GM21723 (cell line): Measurements from ENCODE around the gene DOCK3.
"Not testable (repeated sequence)": the region's sequence is repeated elsewhere in the genome, so short reads cannot be mapped to it uniquely, and the experiment has no call there.

Experiments
- ATAC-seq: cut with Tn5 transposase; IDR thresholded peaks from one replicate; pipeline ENCODE4 v1.9.1; 2021; ENCODE audit warnings: mild to moderate bottlenecking, moderate library complexity; ENCODE audit not compliant: unreplicated experiment

The DOCK3 gene

DNA sequence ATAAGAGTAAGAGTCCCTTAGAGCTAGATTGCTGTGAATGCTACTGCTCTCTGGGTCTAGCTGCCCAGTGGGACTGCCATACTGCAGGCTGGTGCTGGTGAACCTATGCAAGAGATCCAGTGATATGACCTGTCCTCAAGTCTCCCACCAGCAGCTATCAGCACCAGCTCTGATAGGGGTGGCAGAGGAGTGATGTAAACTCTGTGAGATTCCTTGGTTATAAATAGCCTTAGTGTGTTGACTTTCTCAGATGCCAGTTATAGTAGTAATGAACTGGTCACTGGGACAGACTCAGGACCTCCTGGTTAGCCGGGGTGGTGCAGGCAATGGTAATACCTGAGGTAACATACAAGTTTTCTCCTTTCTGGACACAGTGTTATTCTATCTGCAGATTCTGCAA, 515.5 kb downstream of the DOCK3 start:
- ATAC-seq: no peak

GRCh38 chr3:51190827-51191226, 516.1 kb downstream of the DOCK3 start:
- no peak for ATAC-seq

DNA sequence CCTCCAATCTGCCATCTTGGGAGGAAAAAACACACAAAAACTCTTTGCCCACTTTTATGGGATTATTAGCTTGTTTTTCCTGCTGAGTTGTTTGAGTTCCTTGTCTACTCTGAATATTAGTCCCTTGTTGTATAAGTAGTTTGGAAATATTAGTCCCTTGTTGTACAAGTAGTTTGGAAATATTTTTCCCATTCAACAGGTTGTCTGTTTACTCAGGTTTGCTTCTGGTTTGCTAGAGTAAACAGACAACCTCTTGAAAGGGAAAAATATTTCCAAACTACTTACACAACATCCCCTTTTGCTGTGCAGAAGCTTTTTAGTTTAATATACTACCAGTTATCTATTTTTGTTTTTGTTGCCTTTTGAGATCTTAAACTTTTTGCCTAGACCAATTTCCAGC, 517.0 kb downstream of the DOCK3 start:
- no peak for ATAC-seq

DNA sequence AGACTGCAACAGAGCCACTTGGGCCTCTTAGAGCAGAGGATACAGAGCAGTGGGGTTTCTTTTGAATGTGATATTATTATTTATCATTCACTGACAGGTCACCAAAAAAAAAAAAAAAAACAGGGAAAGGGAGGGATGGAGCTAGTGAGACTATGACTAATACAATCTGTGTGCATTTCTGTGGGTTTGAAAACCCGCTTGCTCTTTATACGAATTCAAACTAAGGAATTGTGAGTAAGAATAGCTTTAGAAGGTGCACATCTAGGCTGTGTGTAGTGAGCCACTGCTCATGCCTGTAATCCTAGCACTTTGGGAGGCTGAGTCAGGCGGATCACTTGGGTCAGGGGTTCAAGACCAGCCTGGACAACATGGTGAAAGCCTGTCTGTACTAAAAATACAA, 523.8 kb downstream of the DOCK3 start:
- ATAC-seq: no peak

DNA sequence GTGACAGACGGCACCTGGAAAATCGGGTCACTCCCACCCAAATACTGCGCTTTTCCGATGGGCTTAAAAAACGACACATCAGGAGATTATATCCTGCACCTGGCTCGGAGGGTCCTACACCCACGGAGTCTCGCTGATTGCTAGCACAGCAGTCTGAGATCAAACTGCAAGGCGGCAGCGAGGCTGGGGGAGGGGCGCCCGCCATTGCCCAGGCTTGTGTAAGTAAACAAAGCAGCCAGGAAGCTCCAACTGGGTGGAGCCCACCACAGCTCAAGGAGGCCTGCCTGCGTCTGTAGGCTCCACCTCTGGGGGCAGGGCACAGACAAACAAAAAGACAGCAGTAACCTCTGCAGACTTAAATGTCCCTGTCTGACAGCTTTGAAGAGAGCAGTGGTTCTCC, 524.6 kb downstream of the DOCK3 start:
- ATAC-seq: not testable (repeated sequence)

DNA sequence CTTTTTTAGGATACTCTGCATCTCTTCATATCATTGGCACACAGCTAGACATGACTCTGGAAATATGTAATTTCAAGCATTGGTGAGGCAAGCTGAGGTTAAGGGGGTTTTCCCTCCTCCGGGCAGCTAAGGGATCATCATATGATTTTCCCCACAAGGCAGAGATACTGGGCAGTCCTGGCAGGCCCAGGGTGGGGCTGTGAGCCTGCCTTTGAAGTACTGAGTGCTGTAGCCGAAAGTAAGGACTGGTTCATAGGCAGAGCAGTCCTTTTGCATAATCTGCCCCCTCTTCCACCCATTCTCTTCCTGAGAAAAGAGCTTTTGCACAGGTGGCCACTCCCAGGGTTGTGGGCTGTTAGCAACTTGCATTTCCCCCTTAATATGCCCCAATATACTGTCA, 541.6 kb downstream of the DOCK3 start:
- no peak for ATAC-seq

- ATAC-seq: no peak
Observed at GRCh38 chr3:51221959-51222358, 547.2 kb downstream of the DOCK3 start.

DNA sequence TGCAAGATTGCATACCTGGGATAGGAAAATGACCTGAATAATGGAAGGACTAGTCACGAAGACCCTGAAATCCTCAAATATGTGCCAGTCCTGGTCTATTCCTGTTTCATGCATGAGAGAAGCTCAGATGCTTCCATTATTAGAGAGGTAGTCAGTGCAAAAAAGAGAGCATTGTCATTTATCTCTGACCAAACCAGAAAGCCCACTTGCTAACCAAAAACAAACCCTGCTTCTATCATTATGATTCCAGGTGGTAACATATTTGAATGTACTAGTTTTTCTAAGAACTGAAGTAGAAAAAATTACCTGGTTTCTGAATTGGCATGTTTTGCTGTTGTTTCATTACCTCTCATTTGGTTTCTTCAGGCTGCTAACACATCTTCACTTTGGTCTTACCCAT, 549.6 kb downstream of the DOCK3 start:
- ATAC-seq: no peak

- no peak for ATAC-seq
Observed at GRCh38 chr3:51224843-51225242, 550.1 kb downstream of the DOCK3 start.

DNA sequence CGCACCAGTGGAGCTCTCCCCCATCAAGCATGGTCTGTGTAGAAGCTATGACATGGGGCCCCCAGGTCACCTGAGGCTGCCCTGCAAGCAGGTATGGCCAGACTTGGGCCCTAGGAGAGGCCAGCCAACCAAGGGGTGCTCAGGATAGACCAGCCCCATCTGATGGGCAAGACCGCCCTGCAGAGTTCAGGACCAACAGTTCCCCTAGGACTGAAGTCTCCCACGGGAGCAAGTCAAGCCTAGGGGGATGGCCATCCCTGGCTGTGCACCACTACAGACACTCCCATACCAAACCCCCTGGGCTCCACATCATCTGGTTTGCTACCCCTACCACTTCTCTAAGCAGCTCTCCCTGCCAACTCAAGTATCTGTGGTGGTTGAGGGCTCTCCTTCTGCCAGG, 568.2 kb downstream of the DOCK3 start:
- no peak for ATAC-seq

- no peak for ATAC-seq
Observed at GRCh38 chr3:51243924-51244323, 569.2 kb downstream of the DOCK3 start.

DNA sequence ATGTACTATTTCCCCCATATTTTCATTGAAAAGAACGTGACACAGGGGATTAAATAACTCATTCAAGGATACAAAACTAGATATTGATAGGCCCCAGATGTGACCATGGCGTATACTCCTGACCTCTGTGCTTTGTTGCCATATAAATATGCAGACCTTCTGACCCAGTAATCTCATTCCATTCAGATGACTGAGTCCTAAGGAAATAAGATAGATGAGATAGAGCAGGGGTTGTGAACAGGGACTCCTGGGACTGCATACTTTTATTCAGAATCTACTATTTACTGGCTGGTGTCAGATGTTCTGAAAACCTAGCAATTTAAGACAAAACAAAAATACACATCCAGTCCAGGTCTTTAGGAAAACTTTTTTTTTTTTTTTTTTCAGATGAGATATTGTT, 571.1 kb downstream of the DOCK3 start:
- no peak for ATAC-seq

- ATAC-seq: no peak
Observed at GRCh38 chr3:51257870-51258269, 583.1 kb downstream of the DOCK3 start.

DNA sequence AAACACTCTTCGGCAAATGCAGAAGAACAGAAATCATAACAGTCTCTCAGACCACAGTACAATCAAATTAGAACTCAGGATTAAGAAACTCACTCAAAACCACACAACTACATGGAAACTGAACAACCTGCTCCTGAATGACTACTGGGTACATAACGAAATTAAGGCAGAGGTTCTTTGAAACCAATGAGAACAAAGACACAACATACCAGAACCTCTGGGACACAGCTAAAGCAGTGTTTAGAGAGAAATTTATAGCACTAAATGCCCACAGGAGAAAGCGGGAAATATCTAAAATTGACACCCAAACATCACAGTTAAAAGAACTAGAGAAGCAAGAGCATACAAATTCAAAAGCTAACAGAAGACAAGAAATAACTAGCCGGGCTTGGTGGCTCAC, 589.4 kb downstream of the DOCK3 start:
- not testable (repeated sequence) for ATAC-seq

DNA sequence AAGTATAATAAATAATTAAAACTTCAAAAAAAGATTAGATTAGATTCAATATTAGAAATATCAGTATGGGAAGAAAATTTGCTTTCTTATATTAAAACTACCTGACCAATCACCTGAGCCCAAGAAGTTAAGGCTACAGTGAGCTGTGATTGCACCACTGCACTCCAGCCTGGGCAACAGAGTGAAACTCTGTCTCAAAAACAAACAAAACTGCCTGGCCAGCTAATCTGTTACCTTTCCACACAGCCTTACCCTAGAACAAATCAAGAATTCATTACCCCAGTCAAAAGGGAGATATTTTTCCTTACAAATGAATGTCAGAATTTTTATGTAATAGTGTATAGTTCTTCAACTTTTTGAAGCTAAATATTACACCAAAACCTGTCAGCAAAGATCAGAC, 593.4 kb downstream of the DOCK3 start:
- no peak for ATAC-seq

GRCh38 chr3:51269466-51269865, 594.7 kb downstream of the DOCK3 start:
- ATAC-seq: no peak

- ATAC-seq: no peak
Observed at GRCh38 chr3:51270559-51270958, 595.8 kb downstream of the DOCK3 start.

DNA sequence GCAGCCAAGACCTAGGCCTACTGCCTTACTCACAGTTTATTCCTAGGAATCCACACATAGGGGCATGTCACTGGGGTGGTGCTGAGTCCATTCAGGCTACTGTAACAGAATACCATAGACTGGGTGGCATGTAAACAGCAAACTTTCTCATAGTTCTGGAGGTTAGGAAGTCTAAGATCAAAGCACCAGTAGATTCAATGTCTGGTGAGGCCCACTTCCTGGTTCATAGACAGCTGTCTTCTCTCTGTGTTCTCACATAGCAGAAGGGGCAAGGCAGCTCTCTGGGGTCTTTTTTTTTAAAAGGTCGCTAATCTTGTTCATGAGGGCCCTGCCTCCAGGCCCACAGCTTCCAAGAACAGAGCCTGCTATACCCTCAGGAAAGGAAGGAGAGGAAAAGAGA, 596.4 kb downstream of the DOCK3 start:
- no peak for ATAC-seq

- no peak for ATAC-seq
Observed at GRCh38 chr3:51274052-51274451, 599.3 kb downstream of the DOCK3 start.

DNA sequence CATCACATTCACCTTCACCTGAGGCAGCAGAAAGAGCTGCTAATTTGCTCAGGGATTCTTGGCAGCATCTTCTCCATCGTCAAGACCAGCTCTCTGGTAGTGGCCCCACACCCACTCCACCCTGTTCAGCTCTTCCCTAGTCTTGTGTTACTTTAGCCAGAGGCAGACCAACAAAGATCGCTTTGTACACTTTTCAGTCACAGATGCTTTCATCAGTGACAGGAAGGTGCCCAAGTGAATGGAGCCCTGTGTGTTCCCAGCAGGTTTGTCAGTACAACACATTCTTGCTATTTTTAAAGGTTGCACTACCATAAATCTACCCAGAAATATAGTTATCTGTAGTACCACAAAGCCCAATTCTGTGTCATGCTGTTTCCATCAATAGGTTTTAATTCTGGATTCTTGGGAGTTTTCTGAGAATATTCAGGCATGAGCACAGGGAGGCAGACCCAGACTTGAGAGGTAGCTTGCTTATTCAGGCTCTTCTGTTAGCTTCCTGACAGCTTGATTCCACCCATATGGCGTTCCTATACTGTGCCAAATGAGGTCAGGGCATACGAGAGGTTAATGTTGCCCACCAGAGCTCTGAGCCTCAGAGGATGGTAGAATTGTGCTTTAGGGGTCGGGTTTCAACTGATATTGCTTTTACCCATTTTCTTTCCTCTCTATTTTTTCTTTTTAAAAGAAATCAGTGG, 600.5 kb downstream of the DOCK3 start:
- no peak for ATAC-seq

DNA sequence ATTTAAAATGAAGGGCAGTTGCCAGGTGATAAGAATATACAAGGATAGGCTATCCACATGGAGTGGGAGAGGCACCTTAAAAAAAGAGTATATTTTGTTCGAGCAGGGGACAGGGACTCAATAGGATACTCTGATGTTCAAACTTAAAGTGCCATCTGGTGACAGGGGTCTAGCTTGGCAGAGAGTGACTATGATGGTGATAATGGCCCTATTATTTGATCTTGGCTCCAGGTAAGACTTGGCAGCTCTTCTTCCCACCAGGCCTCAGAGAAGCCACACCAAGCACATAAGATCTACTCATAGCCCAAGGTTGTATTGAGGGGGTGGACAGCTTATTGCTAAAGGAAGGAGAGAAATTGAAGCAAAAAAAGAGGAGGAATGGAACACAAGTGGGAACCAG, 601.3 kb downstream of the DOCK3 start:
- ATAC-seq: no peak

DNA sequence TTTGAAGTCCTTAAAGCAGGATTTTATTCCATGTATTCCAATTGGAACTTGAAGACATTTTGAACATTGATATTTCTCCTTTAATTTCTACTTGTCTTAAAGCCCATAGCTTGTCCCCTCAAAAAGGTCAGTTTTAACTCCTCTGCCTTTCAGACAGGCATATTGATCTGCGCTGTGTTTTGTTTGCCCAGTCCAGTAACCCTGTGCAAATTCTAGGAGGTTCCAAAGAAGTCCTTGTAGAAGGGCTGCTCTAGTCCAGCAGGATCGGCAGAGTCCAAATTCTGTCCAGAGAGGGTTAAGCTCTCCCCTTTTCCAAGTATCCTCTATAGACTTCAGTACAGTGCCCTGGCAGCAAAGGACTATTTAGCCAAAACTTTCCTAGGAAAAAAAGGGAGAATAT, 604.7 kb downstream of the DOCK3 start:
- no peak for ATAC-seq

DNA sequence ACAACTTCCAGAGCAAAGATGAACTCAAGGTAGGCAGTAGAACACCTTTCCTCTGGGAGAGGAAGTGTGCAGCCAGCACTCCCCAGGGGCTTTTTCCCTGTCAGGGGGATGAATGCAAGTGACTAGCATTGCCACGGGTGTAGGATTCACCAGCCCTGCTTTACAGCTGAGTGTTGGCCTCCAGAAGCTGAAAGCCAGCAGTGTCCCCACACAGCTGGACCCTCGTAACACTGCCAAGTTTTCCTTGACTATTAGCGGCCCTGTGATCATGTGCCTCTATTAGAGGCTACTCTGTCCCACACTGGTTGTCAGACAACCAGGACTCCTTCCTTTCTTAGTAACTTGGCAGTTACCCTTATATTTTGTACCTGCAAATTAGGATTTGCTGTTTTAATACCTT, 605.4 kb downstream of the DOCK3 start:
- ATAC-seq: no peak
